Esophagus (tissue), 2 donors: Measurements from ENCODE around the gene GLIS1. TPM values are rescaled to one million over a fixed set of nuclear protein-coding genes. Genes with fewer than 3 reads are reported as not detected.

ENCODE experiments used
- H3K27ac ChIP-seq, 2 donors: one replicate each; pipeline ENCODE4 v1.5.1; 2013; ENCODE audit warnings: low read depth in 2 of 2, mild to moderate bottlenecking in 2 of 2, inconsistent platforms in 1 of 2, low read length in 1 of 2, moderate library complexity in 1 of 2
- H3K27me3 ChIP-seq, 2 donors: one replicate each; pipeline ENCODE4 v1.6.1; 2013; ENCODE audit warnings: low read length in 2 of 2, control low read depth in 1 of 2, mild to moderate bottlenecking in 1 of 2; ENCODE audit not compliant: insufficient read depth in 2 of 2, control insufficient read depth in 1 of 2
- H3K36me3 ChIP-seq, 2 donors: one replicate each; pipeline ENCODE4 v1.6.1; 2013; ENCODE audit warnings: low read length in 1 of 2; ENCODE audit not compliant: control insufficient read depth in 2 of 2, insufficient read depth in 2 of 2
- H3K4me1 ChIP-seq, 2 donors: one replicate each; pipeline ENCODE4 v1.6.1; 2013; ENCODE audit warnings: low read length in 1 of 2; ENCODE audit not compliant: control insufficient read depth in 2 of 2, insufficient read depth in 2 of 2
- H3K4me3 ChIP-seq, 2 donors: one replicate each; pipeline ENCODE4 v1.5.1; 2013; ENCODE audit warnings: low read length in 2 of 2, mild to moderate bottlenecking in 2 of 2, low read depth in 1 of 2, moderate library complexity in 1 of 2
- H3K9me3 ChIP-seq, 2 donors: one replicate each; pipeline ENCODE4 v1.6.1; 2013; ENCODE audit warnings: mild to moderate bottlenecking in 2 of 2, low read depth in 1 of 2, low read length in 1 of 2, moderate library complexity in 1 of 2; ENCODE audit not compliant: control insufficient read depth in 2 of 2, insufficient read depth in 1 of 2
- WGBS, 2 donors: extraction: QIAGEN DNeasy Blood & Tissue Kit; methylation state at CpG; one replicate each; pipeline ENCODE4 v1.1.7; 2013; 5-methylcytosine and 5-hydroxymethylcytosine counted together
- polyA plus RNA-seq, 2 donors: library from polyadenylated mRNA; stranded (reverse); fragments of 200-250 nt; gene quantifications; one replicate each; pipeline ENCODE4 v1.2.3, GENCODE V29; 2013
- donor health status: healthy with polysubstance abuse.
- donor health status: Bipolar disorder and iron deficiency.

Gene GLIS1
- polyA plus RNA-seq, 2 donors = 0.18 TPM

GRCh38 chr1:53516181-53516580, 222.8 kb downstream of the GLIS1 start:
- peaks cover 0 to 2% of the 10 kb centered on the region in 2 donors for H3K4me1 ChIP-seq
- no peak overlapping the region for H3K27ac ChIP-seq
- no peaks in the 10 kb centered on the region for H3K9me3 ChIP-seq
- no peaks in the 10 kb centered on the region for H3K27me3 ChIP-seq
- no peak overlapping the region for H3K4me3 ChIP-seq
- WGBS, 2 donors = 86 to 91% methylated on average over 7 of the region's 7 CpGs
- no peaks in the 10 kb centered on the region for H3K36me3 ChIP-seq

GRCh38 chr1:53514436-53514835, 224.5 kb downstream of the GLIS1 start:
- H3K36me3 ChIP-seq = no peaks in the 10 kb centered on the region
- WGBS, 2 donors = 81 to 90% methylated on average over 10 of the region's 10 CpGs
- no peak overlapping the region for H3K4me3 ChIP-seq

GRCh38 chr1:53513846-53514245, 225.1 kb downstream of the GLIS1 start:
- Histone ChIP-seq H3K4me1 (peaks cover 0 to 7% of the 10 kb centered on the region in 2 donors), H3K9me3 (no peaks in the 10 kb centered on the region), H3K27me3 (no peaks in the 10 kb centered on the region), H3K27ac (no peak overlapping the region), H3K36me3 (no peaks in the 10 kb centered on the region), H3K4me3 (no peak overlapping the region)
- 96 to 97% methylated on average over 7 of the region's 7 CpGs for WGBS, 2 donors

More at GRCh38 chr1:53514436-53514835, 224.5 kb downstream of the GLIS1 start:
- Histone ChIP-seq H3K27me3 (no peaks in the 10 kb centered on the region), H3K9me3 (no peaks in the 10 kb centered on the region), H3K27ac (no peak overlapping the region), H3K4me1 (peaks cover 0 to 2% of the 10 kb centered on the region in 2 donors)

- WGBS, 2 donors = 81 to 83% methylated on average over 21 to 22 of the region's 22 CpGs
- Histone ChIP-seq H3K36me3 (no peaks in the 10 kb centered on the region), H3K4me1 (peaks cover 0 to 10% of the 10 kb centered on the region in 2 donors), H3K27ac (no peak overlapping the region), H3K27me3 (no peaks in the 10 kb centered on the region), H3K9me3 (no peaks in the 10 kb centered on the region), H3K4me3 (no peak overlapping the region)
These were observed 225.9 kb downstream of the GLIS1 start for GRCh38 chr1:53512807-53513755.

GRCh38 chr1:53511933-53512806, 226.8 kb downstream of the GLIS1 start:
- no peaks in the 10 kb centered on the region for H3K27me3 ChIP-seq
- WGBS, 2 donors = 60 to 62% methylated on average over 19 of the region's 19 CpGs
- no peaks in the 10 kb centered on the region for H3K36me3 ChIP-seq
- H3K4me1 ChIP-seq = peaks cover 0 to 9% of the 10 kb centered on the region in 2 donors
- no peak overlapping the region for H3K27ac ChIP-seq
- H3K4me3 ChIP-seq = no peak overlapping the region
- no peaks in the 10 kb centered on the region for H3K9me3 ChIP-seq

- 79 to 81% methylated on average over 13 of the region's 13 CpGs for WGBS, 2 donors
- no peak overlapping the region for H3K4me3 ChIP-seq
- H3K27me3 ChIP-seq = no peaks in the 10 kb centered on the region
- H3K9me3 ChIP-seq = no peaks in the 10 kb centered on the region
- H3K27ac ChIP-seq = no peak overlapping the region
- H3K36me3 ChIP-seq = no peaks in the 10 kb centered on the region
- peaks cover 0 to 8% of the 10 kb centered on the region in 2 donors for H3K4me1 ChIP-seq
These were observed 227.5 kb downstream of the GLIS1 start for GRCh38 chr1:53511323-53511932.

- Histone ChIP-seq H3K9me3 (no peaks in the 10 kb centered on the region), H3K27ac (no peak overlapping the region), H3K36me3 (no peaks in the 10 kb centered on the region), H3K27me3 (no peaks in the 10 kb centered on the region), H3K4me3 (no peak overlapping the region), H3K4me1 (peaks cover 0 to 8% of the 10 kb centered on the region in 2 donors)
- WGBS, 2 donors = 93 to 97% methylated on average over 7 of the region's 7 CpGs
These were observed 228.7 kb downstream of the GLIS1 start for GRCh38 chr1:53510215-53510614.

- no peaks in the 10 kb centered on the region for H3K9me3 ChIP-seq
- H3K27ac ChIP-seq = no peak overlapping the region
- no peak overlapping the region for H3K4me3 ChIP-seq
- H3K4me1 ChIP-seq = peaks cover 0 to 8% of the 10 kb centered on the region in 2 donors
- H3K36me3 ChIP-seq = no peaks in the 10 kb centered on the region
- 87 to 89% methylated on average over 13 of the region's 13 CpGs for WGBS, 2 donors
- no peaks in the 10 kb centered on the region for H3K27me3 ChIP-seq
These were observed 229.2 kb downstream of the GLIS1 start for GRCh38 chr1:53509775-53510174.

GRCh38 chr1:53508991-53509666, 229.8 kb downstream of the GLIS1 start:
- WGBS, 2 donors = 43 to 53% methylated on average over 22 to 23 of the region's 23 CpGs
- no peaks in the 10 kb centered on the region for H3K27me3 ChIP-seq
- no peaks in the 10 kb centered on the region for H3K36me3 ChIP-seq
- no peaks in the 10 kb centered on the region for H3K9me3 ChIP-seq
- H3K27ac ChIP-seq = no peak overlapping the region
- H3K4me3 ChIP-seq = peak overlapping the region in 1 of 2 donors; percentile 8
- H3K4me1 ChIP-seq = peaks cover 0 to 8% of the 10 kb centered on the region in 2 donors
